GM12874 (cell line): ENCODE data around the gene HDAC9.

Source experiments
- CTCF ChIP-seq: IDR thresholded peaks from 2 replicates; pipeline ENCODE4 v1.5.1; 2011; ENCODE audit warnings: low read depth, mild to moderate bottlenecking, control low read depth, low read length, moderate library complexity; ENCODE audit not compliant: insufficient read depth

HDAC9 gene

GRCh38 chr7:18517646-18518045 lies 22.1 kb downstream of the HDAC9 start:
- no peak for TF ChIP-seq CTCF

- TF ChIP-seq CTCF, result no peak
These were observed 23.0 kb downstream of the HDAC9 start for GRCh38 chr7:18518555-18518954.

GRCh38 chr7:18520450-18521235 lies 25.1 kb downstream of the HDAC9 start:
- no peak for TF ChIP-seq CTCF

- TF ChIP-seq CTCF, result no peak
These were observed 25.7 kb downstream of the HDAC9 start for GRCh38 chr7:18521236-18521589.

GRCh38 chr7:18521945-18522566 lies 26.5 kb downstream of the HDAC9 start:
- TF ChIP-seq CTCF, result no peak

GRCh38 chr7:18524248-18524647 lies 28.7 kb downstream of the HDAC9 start:
- no peak for TF ChIP-seq CTCF

- TF ChIP-seq CTCF, result no peak
These were observed 30.9 kb downstream of the HDAC9 start for GRCh38 chr7:18526368-18526878.
